HCT116 (cell line): ENCODE measurements around the gene EID2. TPM values are rescaled to one million over a fixed set of nuclear protein-coding genes. Genes with fewer than 3 reads are reported as not detected.
A peak's percentile ranks its signal among the peaks of the same experiment; 100 is the strongest.

Experiments used
- ATAC-seq: fragments of 200-7000 bp; cut with Tn5 transposase; 2 replicates; pipeline ENCODE4 v1.9.1; 2020; ENCODE audit warnings: mild to moderate bottlenecking, moderate library complexity
- BruUV-seq: library from RNA; stranded (reverse); fragments of 400-500 nt; replicated peaks from 2 replicates; lab custom pipeline; 2021; lab: Mats Ljungman, UMichigan
- CTCF ChIA-PET: fragments of 300-600 bp; sonication (Branson Sonifier 250); formaldehyde crosslinking; loops from one replicate; lab custom pipeline; 2021; ENCODE audit warnings: antibody characterized with exemption; lab: Charles Lee
- POLR2A ChIA-PET: fragments of 300-600, 350-600 bp; sonication (Branson Sonifier 250); formaldehyde crosslinking; loops from one replicate; lab custom pipeline; 2021; ENCODE audit warnings: antibody characterized with exemption; lab: Charles Lee
- RAD21 ChIA-PET, 2 experiments: fragments of 300-600 bp; sonication (Branson Sonifier 250); formaldehyde crosslinking; loops; one replicate each; lab custom pipeline; 2023; ENCODE audit warnings: low total read pairs in 2 of 2; ENCODE audit not compliant: uncharacterized antibody in 2 of 2, unreplicated experiment in 2 of 2, low non-redundant PET in 1 of 2; lab: Charles Lee
- DNase-seq: peaks from one replicate; pipeline ENCODE4 v3.0.0-alpha.2; 2010; ENCODE audit warnings: low read depth, low spot score
- H2AFZ ChIP-seq: fragments of 200-600 bp; shearing (Covaris generic), sonication (generic); 2 replicates; pipeline ENCODE4 v1.6.1; 2017; ENCODE audit warnings: low read depth, mixed run types, mixed read lengths, antibody characterized with exemption, low read length; ENCODE audit not compliant: poor library complexity, severe bottlenecking
- H3K27ac ChIP-seq: 2 replicates; pipeline ENCODE4 v1.5.1; 2012; ENCODE audit warnings: low read depth, low read length
- H3K27me3 ChIP-seq: fragments of 200-600 bp; sonication (generic); 2 replicates; pipeline ENCODE4 v1.6.1; 2016; ENCODE audit warnings: mixed run types, low read length, mixed read lengths; ENCODE audit not compliant: insufficient read depth
- H3K36me3 ChIP-seq, 2 experiments: fragments of 200-500 bp in 1 of 2; fragments of 200-600 bp in 1 of 2; sonication (Bioruptor generic) in 1 of 2; sonication (generic) in 1 of 2; 2 replicates each; pipeline versions ENCODE4 v1.5.1 to v1.6.1; 2014 to 2016; ENCODE audit warnings: low read length in 2 of 2, inconsistent platforms in 1 of 2, mixed read lengths in 1 of 2, mixed run types in 1 of 2; ENCODE audit not compliant: insufficient read depth in 2 of 2, control insufficient read depth in 1 of 2
- H3K4me1 ChIP-seq, 2 experiments: fragments of 200-600 bp in 1 of 2; sonication (generic) in 1 of 2; 2 replicates each; pipeline versions ENCODE4 v1.5.1 to v1.6.1; 2012 to 2017; ENCODE audit warnings: low read length in 2 of 2, inconsistent platforms in 1 of 2, mild to moderate bottlenecking in 1 of 2, mixed read lengths in 1 of 2, mixed run types in 1 of 2, moderate library complexity in 1 of 2; ENCODE audit not compliant: insufficient read depth in 2 of 2, control insufficient read depth in 1 of 2
- H3K4me2 ChIP-seq: fragments of 200-600 bp; sonication (generic); 2 replicates; pipeline ENCODE4 v1.6.1; 2017; ENCODE audit warnings: mixed run types, low read length, mixed read lengths
- H3K4me3 ChIP-seq, 2 experiments: fragments of 200-600 bp in 1 of 2; sonication (generic) in 1 of 2; replicated peaks in 1 of 2; 2 replicates each; pipeline ENCODE4 v1.5.1; 2011 to 2016; ENCODE audit warnings: low read length in 2 of 2, control low read depth in 1 of 2, low read depth in 1 of 2, mild to moderate bottlenecking in 1 of 2, mixed read lengths in 1 of 2, mixed run types in 1 of 2
- H3K79me2 ChIP-seq: fragments of 200-600 bp; sonication (generic); 2 replicates; pipeline ENCODE4 v1.6.1; 2017; ENCODE audit warnings: mild to moderate bottlenecking, mixed run types, low read length, moderate library complexity, mixed read lengths; ENCODE audit not compliant: insufficient read depth
- H3K9ac ChIP-seq: fragments of 200-600 bp; sonication (generic); 2 replicates; pipeline ENCODE4 v1.6.1; 2016; ENCODE audit warnings: low read length, mixed read lengths
- H3K9me2 ChIP-seq: fragments of 200-600 bp; sonication (generic), shearing (Covaris generic); 2 replicates; pipeline ENCODE4 v1.6.1; 2017; ENCODE audit warnings: mixed run types, mild to moderate bottlenecking, moderate library complexity; ENCODE audit not compliant: insufficient read depth
- H3K9me3 ChIP-seq, 2 experiments: fragments of 200-500 bp in 1 of 2; fragments of 200-600 bp in 1 of 2; sonication (Bioruptor generic) in 1 of 2; sonication (generic) in 1 of 2; 2 replicates each; pipeline ENCODE4 v1.6.1; 2014 to 2017; ENCODE audit warnings: low read length in 2 of 2, mixed read lengths in 2 of 2, inconsistent platforms in 1 of 2, low read depth in 1 of 2, mild to moderate bottlenecking in 1 of 2, mixed run types in 1 of 2, moderate library complexity in 1 of 2; ENCODE audit not compliant: control insufficient read depth in 1 of 2, insufficient read depth in 1 of 2
- H4K20me1 ChIP-seq: fragments of 200-600 bp; sonication (generic), shearing (Covaris generic); 2 replicates; pipeline ENCODE4 v1.6.1; 2017; ENCODE audit warnings: mixed run types, mild to moderate bottlenecking, moderate library complexity; ENCODE audit not compliant: insufficient read depth
- CBX3 ChIP-seq: IDR thresholded peaks from 2 replicates; pipeline ENCODE4 v1.6.1; 2012; ENCODE audit warnings: low read depth
- CEBPB ChIP-seq: IDR thresholded peaks from 2 replicates; pipeline ENCODE4 v1.6.1; 2012; ENCODE audit warnings: low read depth
- CTCF ChIP-seq, 3 experiments: fragments of 200-600 bp in 1 of 3; sonication (generic) in 1 of 3; IDR thresholded peaks in 2 of 3; conservative IDR thresholded peaks in 1 of 3; 2 replicates each; pipeline ENCODE4 v1.5.1; 2012 to 2017; ENCODE audit warnings: low read depth in 2 of 3, low read length in 2 of 3, antibody characterized with exemption in 1 of 3, borderline replicate concordance in 1 of 3, control low read depth in 1 of 3, mild to moderate bottlenecking in 1 of 3, mixed read lengths in 1 of 3, mixed run types in 1 of 3, moderate library complexity in 1 of 3; ENCODE audit not compliant: insufficient read depth in 1 of 3
- EGR1 ChIP-seq: IDR thresholded peaks from 2 replicates; pipeline ENCODE4 v1.6.1; 2012; ENCODE audit warnings: low read depth
- ELF1 ChIP-seq: IDR thresholded peaks from 2 replicates; pipeline ENCODE4 v1.6.1; 2012; ENCODE audit warnings: low read depth, borderline replicate concordance
- MAX ChIP-seq: IDR thresholded peaks from 2 replicates; pipeline ENCODE4 v1.6.1; 2012
- POLR2AphosphoS5 ChIP-seq: IDR thresholded peaks from 2 replicates; pipeline ENCODE4 v1.6.1; 2011; ENCODE audit warnings: mild to moderate bottlenecking, low read depth, low read length, moderate library complexity
- ZBTB33 ChIP-seq: IDR thresholded peaks from 2 replicates; pipeline ENCODE4 v1.6.1; 2011; ENCODE audit warnings: mild to moderate bottlenecking, low read length, moderate library complexity; ENCODE audit not compliant: insufficient replicate concordance; ENCODE audit errors: extremely low read depth
- ZFX ChIP-seq: fragments of 450-650 bp; IDR thresholded peaks from 2 replicates; pipeline ENCODE4 v1.6.1; 2017
- ZNF274 ChIP-seq: fragments of 200-500 bp; sonication (Bioruptor generic); IDR thresholded peaks from 2 replicates; pipeline ENCODE4 v1.6.1; 2014; ENCODE audit warnings: mild to moderate bottlenecking, low read depth, low read length, inconsistent platforms
- intact Hi-C: fragments of 100-400 bp; cut with micrococcal nuclease; formaldehyde crosslinking; loops from 2 replicates; pipeline ENCODE4 v1.10.0; 2022
- total RNA-seq: library from RNA; stranded (reverse); gene quantifications from one replicate; pipeline ENCODE4 v1.2.1, GENCODE V29; 2021; ENCODE audit not compliant: unreplicated experiment

Gene EID2
- total RNA-seq, 1 experiment from 2014 or later: 11.7 TPM

GRCh38 chr19:39506598-39506943 lies 33.4 kb downstream of the EID2 start:
- TF ChIP-seq ZBTB33 (no peak), ELF1 (no peak)
- intact Hi-C loops: no loop called here
- Histone ChIP-seq H3K9ac (no peak overlapping the region), H3K27me3 (no peaks in the 10 kb centered on the region), H3K9me2 (no peaks in the 10 kb centered on the region), H3K79me2 (no peaks in the 10 kb centered on the region), H3K36me3 (no peaks in the 10 kb centered on the region), H3K4me1 (peaks cover 0 to 4% of the 10 kb centered on the region in 2 experiments; a peak in 1 of 4 replicates), H3K9me3 (no peaks in the 10 kb centered on the region), H4K20me1 (no peaks in the 10 kb centered on the region), H3K27ac (no peak overlapping the region), H2AFZ (no peak overlapping the region), H3K4me2 (no peak overlapping the region), H3K4me3 (no peak overlapping the region)
- no peak for DNase-seq
- BruUV-seq: no TSS peak
- POLR2A ChIA-PET: no interaction called here
- RAD21 ChIA-PET: no interaction called here
- no peak for ATAC-seq
- CTCF ChIA-PET: no interaction called here

- CTCF ChIA-PET: interaction anchor here (0.6 to 1.3 kb wide), 4 partner anchors 15 to 67 kb away, joined by 3 to 5 read pairs (median 4); partner anchors contain the start of gene RPS16
- Histone ChIP-seq H3K27me3 (no peaks in the 10 kb centered on the region), H3K27ac (no peak overlapping the region), H3K4me2 (no peak overlapping the region), H2AFZ (peak overlapping the region; percentile 61), H3K9me2 (no peaks in the 10 kb centered on the region), H3K79me2 (no peaks in the 10 kb centered on the region), H3K36me3 (no peaks in the 10 kb centered on the region), H3K9ac (no peak overlapping the region), H3K4me3 (no peak overlapping the region), H3K9me3 (no peaks in the 10 kb centered on the region), H3K4me1 (peaks cover 0 to 4% of the 10 kb centered on the region in 2 experiments; a peak in 1 of 4 replicates), H4K20me1 (no peaks in the 10 kb centered on the region)
- POLR2A ChIA-PET: no interaction called here
- ATAC-seq (peak; percentile 87), DNase-seq (peak; percentile 66)
- no TSS peak for BruUV-seq
- intact Hi-C loops: no loop called here
- TF ChIP-seq ZFX (peak; percentile 67; the same call in 1 of the 2 replicates), CEBPB (no peak), ZNF274 (no peak), CTCF (IDR thresholded peaks at IDR 0.05 in 2 of 3, conservative IDR thresholded peaks at IDR 0.05 in 1 of 3; ENCODE audit: borderline replicate concordance in 1 of 3, insufficient read depth in 1 of 3, low read depth in 2 of 3, low read length in 2 of 3) (peak; percentile 42 to 72 (median 72); a peak in 5 of 6 replicates), MAX (peak; percentile 99), CBX3 (peak; percentile 88), EGR1 (no peak), POLR2AphosphoS5 (peak; percentile 26; the same call in 1 of the 2 replicates)
- RAD21 ChIA-PET: no interaction called here
These were observed 37.1 kb downstream of the EID2 start for GRCh38 chr19:39502640-39503417.
